ENCODE results near the gene RHBDL3. TPM values are rescaled to one million over a fixed set of nuclear protein-coding genes. Genes with fewer than 3 reads are reported as not detected.
A peak's percentile ranks its signal among the peaks of the same experiment; 100 is the strongest.

RHBDL3 gene, protein sequence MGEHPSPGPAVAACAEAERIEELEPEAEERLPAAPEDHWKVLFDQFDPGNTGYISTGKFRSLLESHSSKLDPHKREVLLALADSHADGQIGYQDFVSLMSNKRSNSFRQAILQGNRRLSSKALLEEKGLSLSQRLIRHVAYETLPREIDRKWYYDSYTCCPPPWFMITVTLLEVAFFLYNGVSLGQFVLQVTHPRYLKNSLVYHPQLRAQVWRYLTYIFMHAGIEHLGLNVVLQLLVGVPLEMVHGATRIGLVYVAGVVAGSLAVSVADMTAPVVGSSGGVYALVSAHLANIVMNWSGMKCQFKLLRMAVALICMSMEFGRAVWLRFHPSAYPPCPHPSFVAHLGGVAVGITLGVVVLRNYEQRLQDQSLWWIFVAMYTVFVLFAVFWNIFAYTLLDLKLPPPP
- total RNA-seq (2014; rRNA removed; shearing (Covaris generic)) (not detected in 2 replicates), total RNA-seq (2022) (0.15 TPM in 1 of 2 replicates, not detected in the other), Bru-seq, nascent RNA (percentile 15 among the genes with signal in this experiment), BruChase-seq, experiment 1, labeled RNA remaining after a 6-hour chase (percentile 11 among the genes with signal in this experiment), BruChase-seq, experiment 2, labeled RNA remaining after a 2-hour chase (percentile 16 among the genes with signal in this experiment)
- long read RNA-seq = 0 reads

DNA sequence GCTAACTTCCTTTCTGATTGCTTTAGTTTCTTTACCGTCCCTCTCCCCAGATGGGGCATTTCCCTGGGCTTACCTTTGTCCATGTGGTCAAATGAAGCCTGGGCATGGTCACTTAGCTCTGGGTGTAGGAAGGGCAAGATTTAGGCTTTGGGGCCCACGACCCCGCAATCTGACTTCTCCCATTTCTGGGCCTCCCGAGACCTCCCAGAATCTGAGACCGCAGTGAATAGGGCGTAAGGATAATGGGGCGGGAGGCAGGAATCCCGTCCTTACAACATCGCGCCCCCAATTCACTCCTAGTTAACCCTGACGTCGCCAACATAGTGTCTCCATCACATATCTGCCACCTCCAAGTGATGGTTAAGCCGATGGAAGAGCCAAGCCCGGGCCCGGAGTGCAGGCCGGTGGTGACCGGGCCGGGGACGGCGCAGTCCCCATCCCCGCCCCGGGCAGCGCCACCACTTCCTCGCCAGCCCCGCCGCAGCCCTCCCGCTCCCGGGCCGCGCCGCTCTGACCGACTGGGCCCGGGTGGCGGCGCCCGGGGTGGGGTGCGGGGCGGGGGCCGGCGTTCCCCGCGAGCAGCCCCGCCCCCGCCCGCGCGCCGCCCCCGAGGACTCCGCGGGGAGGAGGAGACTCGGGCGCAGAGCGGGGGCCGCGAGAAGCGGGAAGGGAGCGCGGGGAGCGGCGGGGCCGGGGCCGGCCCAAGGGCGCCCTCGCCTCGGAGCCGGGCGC, at the start of gene RHBDL3:
Gene RHBDL3 (plus strand): TSS at position 641 of the 732 bp plus-strand sequence. CDS start 358 bp downstream, outside the sequence.
- no peaks in the 10 kb centered on the region for H4K20me1 ChIP-seq (ENCODE audit: insufficient read depth, low read length)
- intact Hi-C loops (cut with micrococcal nuclease; ENCODE audit: unreplicated experiment) = no loop called here
- BruUV-seq (replicated peaks) = no TSS peak
- H3K9me2 ChIP-seq (ENCODE audit: insufficient read depth, low read length) = no peaks in the 10 kb centered on the region
- H3K4me2 ChIP-seq (ENCODE audit: low read length) = peak within 1 kb of the TSS; percentile 57; the same call in 1 of the 2 replicates
- TF ChIP-seq, protein P1, sequence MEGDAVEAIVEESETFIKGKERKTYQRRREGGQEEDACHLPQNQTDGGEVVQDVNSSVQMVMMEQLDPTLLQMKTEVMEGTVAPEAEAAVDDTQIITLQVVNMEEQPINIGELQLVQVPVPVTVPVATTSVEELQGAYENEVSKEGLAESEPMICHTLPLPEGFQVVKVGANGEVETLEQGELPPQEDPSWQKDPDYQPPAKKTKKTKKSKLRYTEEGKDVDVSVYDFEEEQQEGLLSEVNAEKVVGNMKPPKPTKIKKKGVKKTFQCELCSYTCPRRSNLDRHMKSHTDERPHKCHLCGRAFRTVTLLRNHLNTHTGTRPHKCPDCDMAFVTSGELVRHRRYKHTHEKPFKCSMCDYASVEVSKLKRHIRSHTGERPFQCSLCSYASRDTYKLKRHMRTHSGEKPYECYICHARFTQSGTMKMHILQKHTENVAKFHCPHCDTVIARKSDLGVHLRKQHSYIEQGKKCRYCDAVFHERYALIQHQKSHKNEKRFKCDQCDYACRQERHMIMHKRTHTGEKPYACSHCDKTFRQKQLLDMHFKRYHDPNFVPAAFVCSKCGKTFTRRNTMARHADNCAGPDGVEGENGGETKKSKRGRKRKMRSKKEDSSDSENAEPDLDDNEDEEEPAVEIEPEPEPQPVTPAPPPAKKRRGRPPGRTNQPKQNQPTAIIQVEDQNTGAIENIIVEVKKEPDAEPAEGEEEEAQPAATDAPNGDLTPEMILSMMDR (conservative IDR thresholded peaks at IDR 0.05; ENCODE audit: low read length) = no peak
- TF ChIP-seq EZH2phosphoT487 (IDR thresholded peaks at IDR 0.05; ENCODE audit: borderline replicate concordance, low read depth, low read length) = peak; percentile 92; the same call in 1 of the 2 replicates
- no peaks in the 10 kb centered on the region for H3K36me3 ChIP-seq (ENCODE audit: insufficient read depth, low read length)
- H3K9me3 ChIP-seq (ENCODE audit: low read length) = no peaks in the 10 kb centered on the region
- peaks cover 10% of the 10 kb centered on the region for H3K4me1 ChIP-seq (ENCODE audit: insufficient read depth, low read length, poor library complexity, severe bottlenecking)
- no peaks in the 10 kb centered on the region for H3K79me2 ChIP-seq (ENCODE audit: insufficient read depth, low read depth, low read length)
- H2AFZ ChIP-seq (ENCODE audit: low read length) = no peak within 1 kb of the TSS
- ChIA-PET CTCF (ENCODE audit: unreplicated experiment) (no interaction called here), POLR2A (no interaction called here)
- no peak for DNase-seq (ENCODE audit: low spot score)
- no peak within 1 kb of the TSS for H3K27ac ChIP-seq (ENCODE audit: low read depth, low read length, poor library complexity, severe bottlenecking)
- no peak within 1 kb of the TSS for H3K4me3 ChIP-seq (ENCODE audit: low read depth, low read length, poor library complexity, severe bottlenecking)

DNA sequence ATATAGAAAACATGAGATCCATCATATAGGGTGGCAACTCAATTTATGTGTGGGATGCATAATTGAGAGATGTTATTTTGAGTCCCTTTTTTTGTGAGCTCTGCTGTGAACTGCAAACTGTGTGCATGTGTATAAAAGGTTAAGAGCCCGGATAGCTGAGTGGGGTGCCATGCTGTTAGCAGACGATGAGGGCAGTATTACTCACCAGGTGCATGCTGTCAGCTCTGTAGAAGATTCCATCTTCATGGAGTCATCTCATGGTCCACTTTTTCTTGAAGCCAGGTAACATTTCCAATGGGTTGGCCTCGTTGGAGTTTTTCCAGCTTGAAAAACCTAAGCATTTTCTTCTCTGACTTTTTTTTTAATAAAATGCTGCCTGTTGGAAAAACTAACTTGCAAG, 43.0 kb upstream of the RHBDL3 start:
- H4K20me1 ChIP-seq (ENCODE audit: insufficient read depth, low read length) = no peaks in the 10 kb centered on the region
- no TSS peak for BruUV-seq (replicated peaks)
- TF ChIP-seq, protein P1 (conservative IDR thresholded peaks at IDR 0.05; ENCODE audit: low read length) = no peak
- TF ChIP-seq EZH2phosphoT487 (IDR thresholded peaks at IDR 0.05; ENCODE audit: borderline replicate concordance, low read depth, low read length) = no peak
- H2AFZ ChIP-seq (ENCODE audit: low read length) = no peak overlapping the region
- no peaks in the 10 kb centered on the region for H3K79me2 ChIP-seq (ENCODE audit: insufficient read depth, low read depth, low read length)
- H3K9me3 ChIP-seq (ENCODE audit: low read length) = no peaks in the 10 kb centered on the region
- H3K9me2 ChIP-seq (ENCODE audit: insufficient read depth, low read length) = no peaks in the 10 kb centered on the region
- ChIA-PET POLR2A (interaction anchor here (0.7 to 1.0 kb wide), 3 partner anchors 19 to 249 kb away, joined by 3 to 4 read pairs (median 3); no protein-coding TSS in a partner anchor), CTCF (ENCODE audit: unreplicated experiment) (no interaction called here)
- intact Hi-C loops (cut with micrococcal nuclease; ENCODE audit: unreplicated experiment) = no loop called here
- DNase-seq (ENCODE audit: low spot score) = no peak
- no peak overlapping the region for H3K27ac ChIP-seq (ENCODE audit: low read depth, low read length, poor library complexity, severe bottlenecking)
- no peak overlapping the region for H3K4me3 ChIP-seq (ENCODE audit: low read depth, low read length, poor library complexity, severe bottlenecking)
- H3K4me2 ChIP-seq (ENCODE audit: low read length) = no peak overlapping the region
- H3K36me3 ChIP-seq (ENCODE audit: insufficient read depth, low read length) = peaks cover 13% of the 10 kb centered on the region; the same call in 1 of the 2 replicates
- no peaks in the 10 kb centered on the region for H3K4me1 ChIP-seq (ENCODE audit: insufficient read depth, low read length, poor library complexity, severe bottlenecking)

Data from OCI-LY7 (cell line).